Measurements from ENCODE around the gene FAM193B.

- TF ChIP-seq, protein P1, sequence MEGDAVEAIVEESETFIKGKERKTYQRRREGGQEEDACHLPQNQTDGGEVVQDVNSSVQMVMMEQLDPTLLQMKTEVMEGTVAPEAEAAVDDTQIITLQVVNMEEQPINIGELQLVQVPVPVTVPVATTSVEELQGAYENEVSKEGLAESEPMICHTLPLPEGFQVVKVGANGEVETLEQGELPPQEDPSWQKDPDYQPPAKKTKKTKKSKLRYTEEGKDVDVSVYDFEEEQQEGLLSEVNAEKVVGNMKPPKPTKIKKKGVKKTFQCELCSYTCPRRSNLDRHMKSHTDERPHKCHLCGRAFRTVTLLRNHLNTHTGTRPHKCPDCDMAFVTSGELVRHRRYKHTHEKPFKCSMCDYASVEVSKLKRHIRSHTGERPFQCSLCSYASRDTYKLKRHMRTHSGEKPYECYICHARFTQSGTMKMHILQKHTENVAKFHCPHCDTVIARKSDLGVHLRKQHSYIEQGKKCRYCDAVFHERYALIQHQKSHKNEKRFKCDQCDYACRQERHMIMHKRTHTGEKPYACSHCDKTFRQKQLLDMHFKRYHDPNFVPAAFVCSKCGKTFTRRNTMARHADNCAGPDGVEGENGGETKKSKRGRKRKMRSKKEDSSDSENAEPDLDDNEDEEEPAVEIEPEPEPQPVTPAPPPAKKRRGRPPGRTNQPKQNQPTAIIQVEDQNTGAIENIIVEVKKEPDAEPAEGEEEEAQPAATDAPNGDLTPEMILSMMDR (IDR thresholded peaks at IDR 0.05) = no peak
- TF ChIP-seq POLR2A (IDR thresholded peaks at IDR 0.05) = no peak
These were observed 39.8 kb downstream of the FAM193B start for GRCh38 chr5:177514541-177514940.

Data from right lobe of liver (tissue), 4 donors.